Measurements from ENCODE around the gene COMMD4.
"Not testable (repeated sequence)": the region's sequence is repeated elsewhere in the genome, so short reads cannot be mapped to it uniquely, and the experiment has no call there.

COMMD4 gene

GRCh38 chr15:75371901-75372688 is 36.2 kb downstream of the COMMD4 start:
- in situ Hi-C loops (cut with MboI; ENCODE audit: low pct_unique_long_range_greater_than_20kb, low sequenced_read_pairs, unreplicated experiment), result loop anchor here (25.0 kb wide), 1 partner anchor 265 kb away; the partner anchor contains the start of genes IMP3, SNUPN and SNX33
- no peak for DNase-seq (ENCODE audit: low spot score)
- TF ChIP-seq CTCF (IDR thresholded peaks at IDR 0.05; ENCODE audit: extremely low read depth, insufficient read depth, missing control alignments), result no peak

- in situ Hi-C loops (cut with MboI; ENCODE audit: low pct_unique_long_range_greater_than_20kb, low sequenced_read_pairs, unreplicated experiment), result no loop called here
- no peak for DNase-seq (ENCODE audit: low spot score)
- no peak for TF ChIP-seq CTCF (IDR thresholded peaks at IDR 0.05; ENCODE audit: extremely low read depth, insufficient read depth, missing control alignments)
Observed at GRCh38 chr15:75380773-75381172, 44.9 kb downstream of the COMMD4 start.

- in situ Hi-C loops (cut with MboI; ENCODE audit: low pct_unique_long_range_greater_than_20kb, low sequenced_read_pairs, unreplicated experiment); DNase-seq (ENCODE audit: low spot score): not testable (repeated sequence)
Observed at GRCh38 chr15:75383986-75384385, 48.1 kb downstream of the COMMD4 start.

All from GM13977 (cell line).